Adrenal gland (tissue), 12 donors: ENCODE measurements around the gene GPC5. TPM values are rescaled to one million over a fixed set of nuclear protein-coding genes. Genes with fewer than 3 reads are reported as not detected.

ENCODE experiments used
- DNase-seq, 7 donors: peaks; one replicate each; pipeline ENCODE4 v3.0.0-alpha.2; 2019 to 2020
- H3K27ac ChIP-seq, 5 donors: fragments of 200-600 bp; sonication (generic) in 4 of 5; 1 replicate in 3 of 5; 2 replicates in 2 of 5; pipeline versions ENCODE4 v1.5.1 to v1.8.0; 2016 to 2020; ENCODE audit warnings: mild to moderate bottlenecking in 1 of 5
- H3K27me3 ChIP-seq: fragments of 200-600 bp; 2 replicates; pipeline ENCODE4 v1.8.0; 2021
- H3K36me3 ChIP-seq, 2 donors: fragments of 200-600 bp; replicated peaks in 1 of 2; 1 replicate in 1 of 2; 2 replicates in 1 of 2; pipeline versions ENCODE4 v1.5.1 to v1.8.0; 2018 to 2022
- H3K4me1 ChIP-seq, 2 donors: fragments of 200-600 bp; replicated peaks in 1 of 2; 1 replicate in 1 of 2; 2 replicates in 1 of 2; pipeline versions ENCODE4 v1.5.1 to v1.8.0; 2018 to 2021
- H3K4me3 ChIP-seq, 4 donors: fragments of 200-600 bp; sonication (generic) in 3 of 4; one replicate each; pipeline ENCODE4 v1.5.1; 2016 to 2018
- H3K9me3 ChIP-seq, 3 donors: fragments of 200-600 bp; sonication (generic) in 1 of 3; replicated peaks in 1 of 3; 1 replicate in 2 of 3; 2 replicates in 1 of 3; pipeline versions ENCODE4 v1.5.1 to v1.8.0; 2016 to 2021
- POLR2A ChIP-seq, 2 donors: fragments of 450-650 bp; IDR thresholded peaks; one replicate each; pipeline ENCODE4 v1.6.1; 2017; ENCODE audit warnings: antibody characterized with exemption in 2 of 2, mild to moderate bottlenecking in 2 of 2, moderate library complexity in 1 of 2
- WGBS, 4 donors: extraction: QIAGEN DNeasy Blood & Tissue Kit in 2 of 4; methylation state at CpG; one replicate each; pipeline versions ENCODE4 v1.1.5 to v1.1.7; 2013 to 2017; 5-methylcytosine and 5-hydroxymethylcytosine counted together
- intact Hi-C, 2 donors: fragments of 100-400 bp; cut with DNase I; formaldehyde crosslinking; loops; one replicate each; pipeline versions ENCODE4 v1.14.1 to v1.15.0; 2022 to 2023
- polyA plus RNA-seq, 3 donors: library from polyadenylated mRNA; stranded (reverse); fragments of 200-250 nt in 2 of 3; fragments of 350-450 nt in 1 of 3; fragmentation: Illumina TruSeq in 1 of 3; extraction: RNeasy Lipid Tissue Mini Kit (QIAGEN cat#74804) in 1 of 3; gene quantifications; one replicate each; pipeline ENCODE4 v1.2.3, GENCODE V29; 2013 to 2014
- total RNA-seq, 9 donors: library from RNA; depleted of rRNA in 4 of 9; stranded (reverse); fragments of >200 nt in 4 of 9; fragments of 120-200 nt in 1 of 9; fragmentation: NEBNext Ultra II Directional in 1 of 9; extraction: Animal tissue kit (Norgen Biotek cat#: 25700) in 1 of 9; gene quantifications; one replicate each; pipeline versions ENCODE4 v1.1.0 to v1.2.4, GENCODE V29; 2013 to 2023
- TF ChIP-seq, protein P1 (sequence below), 6 experiments: fragments of 450-650 bp in 4 of 6; fragments of 200-600 bp in 2 of 6; sonication (generic) in 1 of 6; IDR thresholded peaks; 1 replicate in 5 of 6; 2 replicates in 1 of 6; pipeline versions ENCODE4 v1.5.1 to v1.8.0; 2016 to 2021; ENCODE audit warnings: antibody characterized with exemption in 6 of 6, mild to moderate bottlenecking in 2 of 6, moderate library complexity in 1 of 6
- donor health status: healthy with polysubstance abuse.
- donor health status: Bipolar disorder and iron deficiency.
- donor health status: DM: yes; HTN: yes; CAD: no.
- donor health status: DM: no; HTN: no; CAD: no.
- donor health status: DM: no; HTN: no; CAD: no.
- donor health status: DM: yes; HTN: yes; CAD: no.

GPC5 gene
- total and polyA plus RNA-seq, 12 donors: 0.24 to 7.7 (median 2.1) TPM; not detected in 4

DNA sequence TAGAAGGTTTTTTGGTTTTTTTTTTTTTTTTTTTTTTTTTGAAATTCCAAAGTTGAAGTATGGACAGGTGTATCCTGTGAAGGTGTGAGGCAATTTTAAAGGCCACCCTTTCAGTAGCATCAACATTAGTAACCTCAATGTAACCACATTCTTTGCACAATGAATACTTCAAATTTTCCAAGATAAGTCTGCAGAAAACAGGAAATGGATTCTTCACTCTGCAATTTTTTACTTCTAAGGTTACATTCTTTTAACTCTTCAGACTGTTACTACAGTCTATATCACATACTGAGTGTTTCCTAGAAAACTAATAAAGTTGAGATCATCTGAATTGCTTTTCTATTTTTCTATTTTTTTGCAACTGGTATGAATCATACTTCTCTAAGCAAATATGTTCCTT is 1259.1 kb downstream of the GPC5 start:
- intact Hi-C loops: no loop called here
- Histone ChIP-seq H3K27me3 (no peaks in the 10 kb centered on the region), H3K27ac (no peak overlapping the region), H3K9me3 (no peaks in the 10 kb centered on the region), H3K4me3 (no peak overlapping the region), H3K4me1 (no peaks in the 10 kb centered on the region), H3K36me3 (no peaks in the 10 kb centered on the region)
- no peak for DNase-seq
- TF ChIP-seq, protein P1, sequence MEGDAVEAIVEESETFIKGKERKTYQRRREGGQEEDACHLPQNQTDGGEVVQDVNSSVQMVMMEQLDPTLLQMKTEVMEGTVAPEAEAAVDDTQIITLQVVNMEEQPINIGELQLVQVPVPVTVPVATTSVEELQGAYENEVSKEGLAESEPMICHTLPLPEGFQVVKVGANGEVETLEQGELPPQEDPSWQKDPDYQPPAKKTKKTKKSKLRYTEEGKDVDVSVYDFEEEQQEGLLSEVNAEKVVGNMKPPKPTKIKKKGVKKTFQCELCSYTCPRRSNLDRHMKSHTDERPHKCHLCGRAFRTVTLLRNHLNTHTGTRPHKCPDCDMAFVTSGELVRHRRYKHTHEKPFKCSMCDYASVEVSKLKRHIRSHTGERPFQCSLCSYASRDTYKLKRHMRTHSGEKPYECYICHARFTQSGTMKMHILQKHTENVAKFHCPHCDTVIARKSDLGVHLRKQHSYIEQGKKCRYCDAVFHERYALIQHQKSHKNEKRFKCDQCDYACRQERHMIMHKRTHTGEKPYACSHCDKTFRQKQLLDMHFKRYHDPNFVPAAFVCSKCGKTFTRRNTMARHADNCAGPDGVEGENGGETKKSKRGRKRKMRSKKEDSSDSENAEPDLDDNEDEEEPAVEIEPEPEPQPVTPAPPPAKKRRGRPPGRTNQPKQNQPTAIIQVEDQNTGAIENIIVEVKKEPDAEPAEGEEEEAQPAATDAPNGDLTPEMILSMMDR (IDR thresholded peaks at IDR 0.05): no peak
- no peak for TF ChIP-seq POLR2A (IDR thresholded peaks at IDR 0.05)

DNA sequence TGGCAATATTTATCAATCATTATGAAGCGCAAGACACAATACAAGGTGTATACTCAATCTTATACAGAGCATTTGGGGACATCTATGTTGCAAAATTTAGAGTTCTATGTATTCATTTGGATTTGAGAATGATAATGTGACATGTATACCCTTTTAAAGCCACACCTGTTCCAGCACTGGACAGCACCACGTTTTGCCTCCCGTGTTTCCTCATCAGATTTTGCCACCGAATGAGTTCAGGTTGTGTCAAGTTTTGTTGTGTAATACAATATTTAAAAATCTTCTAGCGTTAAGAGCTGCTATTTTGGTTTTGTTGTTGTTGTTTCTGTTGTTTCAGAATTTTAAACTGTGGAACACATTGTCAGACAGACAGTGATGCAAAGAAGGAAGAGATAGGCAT is 1259.9 kb downstream of the GPC5 start:
- DNase-seq: no peak
- intact Hi-C loops: no loop called here
- H3K4me1 ChIP-seq: no peaks in the 10 kb centered on the region
- H3K36me3 ChIP-seq: no peaks in the 10 kb centered on the region
- WGBS, 4 donors: 83 to 89% (median 86%) methylated on average over 5 of the region's 5 CpGs
- H3K4me3 ChIP-seq: no peak overlapping the region
- TF ChIP-seq POLR2A (IDR thresholded peaks at IDR 0.05): no peak
- TF ChIP-seq, protein P1 (IDR thresholded peaks at IDR 0.05): no peak
- H3K9me3 ChIP-seq: no peaks in the 10 kb centered on the region
- H3K27me3 ChIP-seq: no peaks in the 10 kb centered on the region
- no peak overlapping the region for H3K27ac ChIP-seq

DNA sequence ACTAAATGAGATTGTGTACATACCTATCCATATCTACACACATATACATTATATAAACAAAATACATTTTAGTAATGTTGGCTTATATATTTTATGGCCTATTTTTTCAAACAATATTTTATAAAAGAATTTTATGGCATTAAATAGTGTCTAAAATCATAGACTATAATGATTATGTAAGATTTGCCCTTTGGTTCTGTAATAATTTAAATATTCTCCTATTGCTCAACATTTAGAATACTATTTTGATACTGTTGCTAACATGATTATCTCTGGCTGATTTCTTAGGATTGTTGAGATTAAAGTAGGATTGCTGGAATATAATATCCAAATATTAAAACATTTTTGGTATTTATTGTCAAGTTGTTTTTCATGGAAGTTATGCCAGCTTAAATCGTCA is 1263.0 kb downstream of the GPC5 start:
- no peaks in the 10 kb centered on the region for H3K27me3 ChIP-seq
- H3K9me3 ChIP-seq: no peaks in the 10 kb centered on the region
- no peak for DNase-seq
- no peak overlapping the region for H3K4me3 ChIP-seq
- 71 to 83% (median 78%) methylated on average over 1 of the region's 1 CpG for WGBS, 4 donors
- no peak for TF ChIP-seq POLR2A (IDR thresholded peaks at IDR 0.05)
- TF ChIP-seq, protein P1 (IDR thresholded peaks at IDR 0.05): no peak
- H3K36me3 ChIP-seq: no peaks in the 10 kb centered on the region
- no peak overlapping the region for H3K27ac ChIP-seq
- no peaks in the 10 kb centered on the region for H3K4me1 ChIP-seq
- intact Hi-C loops: no loop called here

DNA sequence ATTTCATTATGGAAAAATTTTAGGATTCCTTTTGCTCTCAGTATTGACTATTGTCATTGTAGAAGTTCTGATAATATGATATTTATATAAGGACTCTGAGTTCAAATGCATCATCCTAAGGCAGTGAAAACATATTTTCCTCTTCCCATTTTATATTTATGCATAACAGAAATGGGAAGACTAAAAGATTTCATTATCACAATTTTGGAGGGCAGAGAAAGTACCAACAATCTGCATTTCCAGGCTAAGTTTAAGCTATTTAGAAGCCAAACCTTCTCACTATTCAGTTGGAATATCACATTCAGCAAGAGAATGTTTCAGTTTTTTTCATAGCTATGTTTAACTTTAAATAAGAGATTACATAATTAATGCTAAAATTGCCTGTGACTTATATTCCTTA is 1269.7 kb downstream of the GPC5 start:
- Histone ChIP-seq H3K9me3 (no peaks in the 10 kb centered on the region), H3K27ac (no peak overlapping the region), H3K4me1 (no peaks in the 10 kb centered on the region), H3K27me3 (no peaks in the 10 kb centered on the region), H3K4me3 (no peak overlapping the region), H3K36me3 (no peaks in the 10 kb centered on the region)
- no peak for DNase-seq
- intact Hi-C loops: no loop called here
- TF ChIP-seq, protein P1 (IDR thresholded peaks at IDR 0.05): no peak
- no peak for TF ChIP-seq POLR2A (IDR thresholded peaks at IDR 0.05)
